ENCODE data around the gene DLG1.
"Not testable (repeated sequence)": the region's sequence is repeated elsewhere in the genome, so short reads cannot be mapped to it uniquely, and the experiment has no call there.

Gene DLG1

DNA sequence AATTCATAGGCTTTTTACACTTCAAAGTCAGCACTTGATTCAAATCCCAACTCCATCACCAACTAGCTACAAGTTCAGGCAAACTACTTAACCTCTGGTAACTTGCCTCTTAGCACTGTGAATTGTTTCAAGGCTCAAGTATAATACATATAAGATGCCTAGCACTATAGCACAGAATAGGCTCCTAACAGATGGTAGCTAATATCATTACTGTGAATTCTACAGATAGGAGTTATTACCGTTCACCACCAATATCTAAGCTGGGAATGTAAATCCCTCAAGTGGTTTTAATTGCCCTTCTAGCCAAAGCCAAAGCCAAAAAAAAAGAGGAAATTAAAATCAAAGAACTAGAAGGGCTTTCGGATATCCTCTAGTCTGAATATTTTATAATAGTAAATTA lies 15.4 kb downstream of the DLG1 start:
- no peak for DNase-seq

DNA sequence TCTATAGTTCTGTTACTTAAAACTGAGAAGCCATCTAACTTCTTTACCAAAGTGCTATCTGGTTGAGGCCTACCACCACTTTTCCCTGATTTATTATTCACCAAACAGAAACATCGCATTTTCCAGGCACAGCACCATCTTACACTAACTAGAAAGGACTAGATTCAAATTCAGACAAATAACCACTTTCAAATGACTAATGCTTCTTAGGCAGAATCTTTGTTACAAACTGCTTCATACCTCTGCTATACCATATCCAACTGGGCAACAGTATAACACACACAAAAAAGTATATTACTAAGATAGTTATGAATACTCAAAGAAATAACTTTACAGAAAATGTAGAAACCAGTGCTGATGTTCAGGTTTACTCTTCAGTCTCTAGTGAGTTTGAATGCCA lies 16.6 kb downstream of the DLG1 start:
- no peak for DNase-seq

DNA sequence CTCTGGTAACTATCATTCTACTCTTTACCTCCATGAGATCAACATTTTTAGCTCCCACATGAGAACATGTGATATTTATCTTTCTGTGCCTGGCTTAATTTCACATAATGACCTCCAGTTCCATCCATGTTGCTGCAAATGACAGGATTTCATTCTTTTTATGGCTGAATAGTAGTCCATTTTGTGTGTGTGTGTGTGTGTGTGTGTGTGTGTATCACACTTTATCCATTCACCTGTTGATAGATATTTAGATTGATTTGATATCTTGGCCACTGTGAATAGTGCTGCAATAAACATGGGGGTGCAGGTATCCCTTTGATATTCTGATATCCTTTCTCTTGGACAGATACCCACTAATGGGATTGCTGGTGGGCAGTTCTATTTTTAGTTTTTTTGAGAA lies 18.3 kb downstream of the DLG1 start:
- DNase-seq, result no peak

DNA sequence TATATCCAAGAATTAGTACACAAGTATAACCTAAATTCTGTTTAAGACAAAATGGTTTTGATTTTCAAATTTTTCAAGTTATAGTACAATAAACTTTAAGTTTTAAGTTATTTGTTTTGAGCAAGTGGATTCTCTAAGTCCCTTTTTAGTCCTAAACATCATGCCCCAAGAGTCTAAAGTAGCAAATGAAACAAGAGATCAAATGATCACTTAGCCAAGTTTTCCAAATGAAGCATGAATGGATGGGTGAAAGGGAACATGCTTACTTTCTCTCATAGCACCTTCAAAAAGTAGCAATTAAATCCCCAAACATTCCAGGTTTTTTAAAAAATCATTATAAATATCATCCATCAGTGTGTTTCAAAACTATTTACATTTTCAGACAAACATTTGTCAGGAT lies 19.5 kb downstream of the DLG1 start:
- no peak for DNase-seq

DNA sequence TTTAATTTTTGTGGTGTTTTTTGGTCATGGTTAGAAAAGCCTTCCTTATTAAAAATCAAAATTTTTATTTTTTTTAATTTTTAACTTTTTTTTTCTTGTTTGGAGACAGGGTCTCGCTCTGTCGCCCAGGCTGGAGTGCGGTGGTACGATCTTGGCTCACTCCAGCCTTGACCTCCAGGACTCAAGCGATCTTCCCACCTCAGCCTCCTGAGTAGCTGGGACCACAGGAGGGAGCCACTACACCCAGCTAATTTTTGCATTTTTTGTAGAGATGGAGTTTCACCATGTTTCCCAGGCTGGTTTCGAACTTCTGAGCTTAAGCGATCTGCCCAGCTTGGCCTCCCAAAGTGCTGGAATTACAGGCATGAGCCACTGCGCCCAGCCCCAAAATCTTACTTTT lies 21.6 kb downstream of the DLG1 start:
- DNase-seq, result not testable (repeated sequence)

DNA sequence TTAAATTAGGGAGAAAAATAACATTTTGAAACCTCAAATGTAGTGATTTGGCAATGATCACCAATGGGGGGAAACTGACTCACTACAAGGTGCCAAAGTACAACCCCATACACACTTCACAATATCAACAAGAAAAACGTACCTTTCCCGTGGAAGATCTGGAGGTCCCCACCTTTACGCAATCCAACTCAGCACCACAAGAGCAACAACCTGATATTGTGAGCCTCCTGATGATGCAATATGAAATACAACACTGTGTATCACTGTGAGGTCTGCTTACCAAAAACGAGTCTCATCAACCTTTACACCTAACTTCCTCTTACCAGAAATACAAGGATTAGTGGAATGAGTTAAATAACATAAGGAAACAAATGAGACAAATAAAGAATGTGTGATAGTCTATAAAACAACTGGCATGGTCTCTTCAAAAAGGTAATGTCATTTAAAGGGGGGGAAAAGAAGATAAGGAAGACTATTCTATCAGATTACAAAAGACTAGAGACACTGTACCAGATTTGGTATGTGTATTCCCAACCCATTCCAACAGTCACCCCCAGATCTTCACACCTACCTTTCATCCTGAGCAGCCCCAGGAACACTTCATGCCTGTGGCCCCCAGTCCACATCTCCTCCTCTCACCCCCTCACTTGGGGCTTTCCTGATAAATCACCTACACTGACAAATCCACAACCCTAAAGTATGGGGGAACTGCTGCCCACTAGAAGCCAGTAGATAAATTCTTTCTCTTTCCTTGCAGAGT lies 27.7 kb downstream of the DLG1 start:
- DNase-seq, result no peak

DNA sequence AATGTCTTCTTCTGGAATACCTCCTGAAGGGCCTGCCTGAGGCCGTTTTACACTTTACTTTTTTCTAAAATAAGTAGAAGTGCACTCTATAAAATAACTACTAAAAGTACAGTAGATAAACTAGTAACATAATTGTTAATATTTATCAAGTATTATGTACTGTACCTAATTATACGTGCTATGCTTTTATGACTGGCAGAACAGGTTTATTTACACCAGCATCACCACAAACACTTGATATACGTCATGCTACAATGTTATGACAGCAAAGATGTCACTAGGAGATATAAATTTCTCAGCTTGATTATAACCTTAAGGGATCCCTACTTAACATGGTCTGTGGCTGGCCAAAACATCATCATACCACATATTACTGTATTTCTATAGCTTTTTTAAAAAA lies 29.4 kb downstream of the DLG1 start:
- no peak for DNase-seq

DNA sequence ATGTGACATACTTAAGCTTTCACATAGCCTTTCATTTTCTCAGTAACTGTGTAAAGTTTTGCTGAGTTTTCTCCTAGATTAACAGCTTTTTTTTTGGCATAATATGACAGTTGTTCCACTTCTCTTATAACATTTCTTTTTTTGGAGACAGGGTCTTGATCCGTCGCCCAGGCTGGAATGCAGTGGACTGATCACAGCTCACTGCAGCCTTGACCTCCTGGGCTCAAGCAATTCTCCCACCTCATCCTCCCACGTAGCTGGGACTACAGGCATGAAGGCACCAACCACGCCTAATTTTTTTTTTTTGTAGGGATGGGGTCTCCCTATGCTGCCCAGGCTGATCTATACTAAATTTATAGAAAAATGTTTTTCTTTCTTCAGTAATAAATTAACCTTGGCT lies 30.1 kb downstream of the DLG1 start:
- DNase-seq, result no peak

DNA sequence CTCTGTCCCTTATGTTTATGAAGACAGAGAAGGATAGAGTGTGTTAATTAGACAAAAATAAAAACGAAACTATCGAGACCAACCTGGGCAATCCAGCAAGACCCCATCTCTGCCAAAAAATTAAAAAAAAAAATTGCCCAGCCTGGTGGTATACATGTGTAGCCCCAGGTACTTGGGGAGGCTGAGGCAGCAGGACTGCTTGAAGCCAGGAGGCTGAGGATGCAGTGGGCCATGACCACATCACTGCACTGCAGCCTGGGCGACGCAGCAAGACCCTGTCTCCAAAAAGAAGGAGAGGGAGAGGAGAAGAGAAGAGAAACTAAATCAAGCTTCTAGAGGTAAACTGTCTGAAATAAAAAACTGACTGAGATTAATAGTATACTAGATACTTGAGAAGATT lies 32.1 kb downstream of the DLG1 start:
- no peak for DNase-seq

DNA sequence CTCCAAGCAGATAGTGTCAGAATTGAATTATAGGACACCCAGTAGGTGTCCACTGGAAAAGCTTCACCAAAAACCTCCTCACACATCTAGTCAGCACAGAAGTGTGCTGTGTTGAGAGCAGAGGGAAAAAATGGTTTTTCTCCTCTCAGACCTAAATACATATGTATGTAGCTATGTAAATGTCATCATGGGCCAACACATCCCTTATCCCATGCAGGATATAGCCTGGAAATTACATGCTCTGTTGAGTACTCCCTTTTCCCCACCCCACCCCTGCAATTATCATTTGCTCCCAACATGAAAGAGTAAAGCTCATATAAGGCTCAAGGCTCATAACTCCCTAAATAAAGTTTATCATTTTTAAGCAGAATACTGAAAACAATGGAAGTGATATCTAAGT lies 35.7 kb downstream of the DLG1 start:
- no peak for DNase-seq

DNA sequence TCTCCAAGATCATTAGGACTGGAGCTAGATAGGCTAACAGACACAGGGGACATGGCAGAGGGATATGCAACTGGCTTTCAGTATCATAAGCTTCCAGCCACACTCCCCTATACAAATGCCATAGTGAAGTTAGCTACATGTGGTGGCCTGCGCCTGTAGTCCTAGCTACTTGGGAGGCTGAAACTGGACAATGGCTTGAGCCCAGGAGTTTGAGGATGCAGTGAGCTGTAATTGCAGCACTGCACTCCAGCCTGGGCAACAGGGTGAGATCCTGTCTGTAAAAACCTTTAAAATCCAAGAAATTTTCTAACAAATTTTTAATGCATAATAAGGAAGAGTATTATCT lies 37.3 kb downstream of the DLG1 start:
- no peak for DNase-seq

DNA sequence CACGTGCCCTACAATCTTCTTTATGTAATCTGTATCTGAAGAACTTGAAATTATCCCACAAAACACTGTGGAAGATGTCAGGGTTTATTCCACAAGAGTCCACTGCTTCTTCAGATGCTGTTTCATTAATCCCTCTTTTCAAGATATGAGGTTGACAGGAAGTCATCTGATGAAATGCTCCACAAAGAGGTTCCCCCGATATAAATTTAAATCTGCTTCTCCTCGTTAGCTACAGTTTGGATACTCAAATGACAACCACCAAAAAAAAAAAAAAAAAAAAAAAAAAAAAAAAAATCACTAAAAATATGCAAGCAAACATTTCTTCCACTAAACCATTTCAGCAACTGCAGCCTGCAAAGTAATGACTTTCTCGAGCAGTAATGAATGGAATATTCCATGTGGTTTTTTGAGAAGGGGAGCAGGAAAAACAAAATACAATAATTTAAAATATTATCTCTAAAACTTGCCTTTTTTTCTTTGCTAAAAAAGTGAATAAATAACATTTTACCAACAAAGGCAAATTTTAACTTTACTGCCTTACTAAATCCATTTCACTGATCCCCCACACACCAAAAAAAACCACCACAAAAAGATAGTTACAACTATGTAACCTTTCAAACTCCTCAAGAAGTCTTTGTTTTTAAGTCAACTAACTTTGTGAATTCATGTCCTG lies 37.8 kb downstream of the DLG1 start:
- no peak for DNase-seq

DNA sequence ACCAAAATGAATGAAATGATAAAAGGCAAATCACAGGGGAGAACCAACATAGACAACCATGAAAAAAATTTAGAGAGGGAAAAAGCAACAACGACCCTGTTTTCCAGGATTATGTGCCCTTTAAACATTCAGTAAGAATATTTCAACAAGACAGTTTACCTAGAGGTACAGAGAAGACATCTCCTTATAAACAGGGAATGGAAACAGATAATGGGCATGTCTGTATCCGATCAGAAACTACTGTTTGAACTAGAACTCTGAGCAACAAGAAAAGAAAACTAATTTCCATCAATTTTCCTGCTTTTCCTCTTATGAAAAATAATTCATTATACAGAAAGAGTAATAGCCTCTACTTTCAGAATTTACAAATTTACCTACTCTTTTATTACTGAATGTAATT lies 39.3 kb downstream of the DLG1 start:
- DNase-seq, result no peak

DNA sequence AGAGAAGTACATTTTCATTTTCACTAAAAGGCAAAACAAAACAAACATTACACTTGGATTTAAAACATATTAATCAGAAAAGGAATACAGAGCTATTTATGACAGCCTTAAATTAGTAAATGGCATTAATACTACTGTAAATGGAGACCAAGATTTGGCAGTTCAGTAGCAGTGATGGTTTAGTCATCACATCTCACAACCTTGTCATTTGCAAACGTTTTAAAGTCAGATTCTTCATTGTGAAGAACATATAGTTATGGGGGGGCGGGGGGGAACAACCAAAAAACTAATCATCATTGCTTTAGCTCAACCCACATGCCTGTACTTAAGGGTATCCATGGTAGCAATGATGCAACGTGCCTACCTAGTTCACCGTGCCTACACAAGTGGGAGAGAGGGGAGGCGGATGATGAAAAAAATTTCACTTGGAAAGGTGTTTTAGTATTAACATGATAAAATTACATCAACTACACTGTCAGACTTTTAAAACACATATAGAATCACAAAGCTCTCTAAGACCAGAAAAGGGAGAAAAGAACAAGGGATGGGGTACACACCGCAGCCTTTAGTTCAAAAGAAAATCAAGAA lies 40.1 kb downstream of the DLG1 start:
- DNase-seq, result no peak

DNA sequence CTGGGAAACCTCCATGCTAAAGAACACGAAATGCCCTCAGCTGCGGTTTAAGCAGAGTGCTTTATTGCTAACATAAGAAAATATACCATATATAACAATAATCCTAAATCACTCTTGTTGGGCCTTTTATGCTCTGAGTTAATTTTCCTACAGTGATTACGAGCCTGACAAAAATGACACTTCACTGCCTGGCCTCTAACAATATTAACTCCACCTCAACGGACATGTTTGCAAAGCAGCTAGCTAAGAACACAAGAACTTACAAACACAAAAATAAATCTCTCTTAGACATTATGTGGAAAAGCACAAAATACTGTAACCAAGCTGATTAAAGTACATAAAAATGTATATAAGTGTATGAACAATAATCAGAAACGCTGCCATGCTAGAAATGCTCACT lies 40.7 kb downstream of the DLG1 start:
- DNase-seq, result no peak

DNA sequence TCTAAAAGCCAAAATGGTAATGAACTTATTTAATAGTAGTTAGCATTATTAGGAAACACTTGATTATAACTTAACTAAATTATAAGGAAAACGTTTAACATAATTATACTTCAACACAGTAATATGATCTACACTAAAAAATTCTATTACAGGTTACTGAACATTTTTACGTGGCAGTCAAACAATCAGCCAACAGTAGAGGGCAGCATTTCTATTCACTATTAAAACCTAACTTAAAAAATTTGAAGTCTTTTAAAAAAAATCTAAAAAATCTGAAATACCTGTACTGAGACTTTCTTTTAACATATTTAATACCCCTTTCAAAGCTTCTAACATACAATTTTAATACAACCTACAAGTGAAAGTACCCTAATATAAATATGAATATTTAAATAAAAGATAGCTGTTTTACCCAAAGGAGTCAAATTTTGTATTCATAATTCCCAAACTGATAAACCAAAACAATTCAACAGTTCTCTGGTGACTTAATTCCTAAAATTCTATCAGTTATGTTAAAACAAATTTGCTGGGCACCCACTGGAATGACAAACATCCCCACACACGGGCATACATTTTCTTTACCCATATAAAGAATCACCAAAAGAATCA lies 41.5 kb downstream of the DLG1 start:
- DNase-seq, result peak; percentile 12

DNA sequence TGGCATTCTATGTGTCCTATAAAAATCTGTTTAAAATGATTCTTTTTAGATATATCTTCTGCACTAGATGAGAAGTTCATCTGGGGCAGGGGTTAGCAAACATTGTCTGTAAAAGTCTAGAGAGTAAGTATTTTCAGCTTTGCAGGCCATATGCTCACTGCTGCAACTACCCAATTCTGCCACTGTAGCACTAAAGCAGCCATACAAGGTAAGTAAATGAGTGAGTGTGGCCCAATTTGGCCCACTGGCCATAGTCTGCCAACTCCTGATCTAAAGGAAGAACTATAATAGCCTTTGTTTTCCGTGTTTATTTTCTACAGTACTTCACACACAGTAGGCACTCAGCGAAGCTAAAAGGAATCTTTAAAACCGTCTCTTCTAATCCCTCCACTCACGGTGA lies 42.3 kb downstream of the DLG1 start:
- DNase-seq, result no peak

DNA sequence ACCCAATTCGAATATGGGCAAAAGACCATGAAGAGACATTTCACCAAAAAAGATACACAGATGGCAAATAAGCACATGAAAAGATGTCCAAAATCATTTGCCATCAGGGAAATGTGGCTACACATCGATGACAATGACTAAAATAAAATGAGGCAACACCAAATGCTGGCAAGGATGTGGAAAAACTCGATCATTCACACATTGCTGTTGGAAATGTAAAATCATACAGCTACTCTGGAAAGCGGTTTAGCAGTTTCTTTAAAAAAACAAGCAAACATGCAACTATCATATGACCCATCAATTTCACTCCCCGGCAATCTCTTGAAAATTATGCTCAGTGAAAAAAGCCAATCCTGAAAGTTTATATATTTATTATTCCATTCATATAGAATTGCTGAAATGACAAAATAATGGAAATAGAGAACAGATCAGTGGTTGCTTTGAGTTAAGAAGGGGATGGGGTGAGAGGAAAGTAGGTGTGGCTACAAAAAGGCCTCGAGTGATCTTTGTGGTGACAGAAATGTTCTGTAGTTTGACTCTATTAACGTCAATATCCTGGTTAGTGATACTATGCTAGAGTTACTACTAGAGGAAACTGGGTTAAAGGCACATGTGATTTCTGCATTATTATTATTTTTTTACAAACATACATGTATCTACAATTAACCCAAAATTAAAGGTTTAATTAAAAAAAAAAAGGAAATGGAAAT lies 45.0 kb downstream of the DLG1 start:
- DNase-seq, result no peak

DNA sequence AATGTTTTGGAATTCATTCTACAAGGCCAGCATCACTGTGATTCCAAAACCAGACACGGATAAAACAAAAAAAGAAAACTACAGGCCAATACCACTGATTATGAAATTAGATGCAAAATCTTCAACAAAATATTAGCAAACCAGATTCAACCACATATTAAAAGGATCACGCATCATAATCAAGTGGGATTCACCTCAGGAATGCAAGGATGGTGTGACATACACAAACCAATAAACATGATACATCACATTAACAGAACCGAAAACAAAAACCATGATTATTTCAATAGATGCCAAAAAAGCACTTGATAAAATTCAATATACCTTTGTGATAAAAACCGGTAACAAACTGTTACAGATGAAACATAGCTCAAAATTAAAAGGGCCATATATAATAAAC lies 48.9 kb downstream of the DLG1 start:
- DNase-seq, result no peak

DNA sequence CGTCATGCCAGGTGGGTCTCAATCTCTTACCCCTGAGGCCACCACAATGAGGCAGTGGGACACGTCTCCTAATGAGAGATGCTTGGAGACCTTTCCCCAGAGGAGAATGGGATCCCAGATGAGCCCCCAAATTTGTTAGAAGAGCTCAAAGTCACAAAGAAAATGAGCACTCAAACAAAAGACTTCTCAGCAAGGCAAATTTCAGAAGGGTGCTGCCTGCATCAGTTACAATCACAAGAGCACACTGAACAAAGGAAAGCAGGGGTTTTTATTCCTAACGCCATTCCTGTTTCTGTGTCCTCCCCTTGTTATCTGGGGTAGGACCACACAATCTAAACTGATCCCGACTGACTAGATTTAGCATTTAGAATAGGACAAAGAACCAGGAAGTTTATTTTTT lies 50.1 kb downstream of the DLG1 start:
- DNase-seq, result no peak

DNA sequence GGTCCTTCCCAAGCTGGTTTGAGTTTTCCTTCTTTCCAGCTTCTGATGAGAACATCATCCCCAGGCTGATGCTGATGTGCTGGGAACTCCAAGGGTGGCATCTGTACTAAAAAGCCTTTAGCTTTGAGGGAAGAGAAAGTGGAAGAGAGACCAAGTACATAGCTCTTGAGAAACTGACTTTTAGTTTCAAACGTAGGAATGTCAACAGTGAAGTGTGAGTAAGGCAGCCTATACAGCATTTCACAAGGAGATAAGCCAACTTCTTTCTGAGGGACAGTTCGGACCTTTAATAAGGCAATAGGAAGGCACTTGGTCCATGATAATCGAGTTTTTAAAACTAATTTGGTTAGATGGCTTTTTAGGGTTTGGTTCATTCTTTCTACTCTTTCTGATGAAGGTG lies 53.7 kb downstream of the DLG1 start:
- DNase-seq, result no peak

DNA sequence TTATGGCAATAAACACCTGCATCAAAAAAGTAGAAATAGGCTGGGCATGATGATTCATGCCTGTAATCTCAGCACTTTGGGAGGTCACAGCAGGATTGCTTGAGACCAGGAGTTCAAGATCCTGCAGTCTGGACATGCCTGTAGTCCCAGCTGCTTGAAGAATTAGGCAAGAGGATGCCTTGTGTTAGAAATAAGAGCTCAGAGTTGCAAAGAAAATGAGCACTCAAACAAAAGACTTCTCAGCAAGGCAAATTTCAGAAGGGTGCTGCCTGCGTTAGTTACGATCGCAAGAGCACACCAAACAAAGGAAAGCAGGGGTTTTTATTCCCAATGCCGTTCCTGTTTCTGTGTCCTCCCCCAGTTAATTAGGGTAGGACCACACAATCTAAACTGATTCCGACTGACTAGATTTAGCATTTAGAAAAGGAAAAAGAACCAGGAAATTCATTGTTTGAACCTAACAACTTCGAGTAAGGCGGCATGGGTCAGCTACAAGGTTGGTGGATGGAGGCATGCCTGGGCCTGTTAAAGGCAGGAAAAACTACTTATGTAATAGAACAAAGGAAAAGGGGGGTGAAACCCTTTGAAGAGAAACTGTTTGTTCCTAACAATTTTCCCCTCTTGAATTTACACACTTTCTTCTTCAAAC lies 55.5 kb downstream of the DLG1 start:
- DNase-seq, result no peak

DNA sequence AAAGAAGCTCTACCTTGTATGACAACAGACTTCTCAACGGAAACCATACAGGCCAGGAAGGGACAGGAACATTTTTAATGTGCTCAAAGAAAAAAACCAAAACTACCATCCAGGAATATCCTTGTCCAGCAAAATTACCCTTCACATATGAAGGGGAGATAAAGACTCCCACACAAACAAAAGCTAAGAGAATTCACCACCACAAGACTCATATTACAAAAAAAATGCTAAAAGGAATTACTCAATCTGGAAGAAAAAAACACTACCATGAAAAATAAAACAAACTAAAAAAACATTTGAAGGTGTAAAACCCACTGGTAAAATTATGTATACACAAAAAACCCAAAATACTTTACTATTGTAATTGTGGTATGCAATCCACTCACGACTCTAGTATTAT lies 57.2 kb downstream of the DLG1 start:
- no peak for DNase-seq

All from activated gamma-delta T cell treated with Interleukin-2 at 50 U/mL for 16 hours (primary cell).